GM20000 (cell line): ENCODE measurements around the gene MACC1.

Experiments
- DNase-seq: peaks from one replicate; pipeline ENCODE4 v3.0.0; 2012; ENCODE audit warnings: low spot score
- CTCF ChIP-seq: IDR thresholded peaks from 2 replicates; pipeline ENCODE4 v1.5.1; 2012; ENCODE audit warnings: mild to moderate bottlenecking, control low read depth; ENCODE audit errors: extremely low read depth, missing control alignments

MACC1 gene

GRCh38 chr7:20244334-20245120, 27.3 kb upstream of the MACC1 start:
- no peak for DNase-seq
- TF ChIP-seq CTCF = no peak

GRCh38 chr7:20241911-20242261, 24.7 kb upstream of the MACC1 start:
- no peak for TF ChIP-seq CTCF
- no peak for DNase-seq

- TF ChIP-seq CTCF = no peak
- no peak for DNase-seq
Measured at GRCh38 chr7:20241194-20241910, 24.2 kb upstream of the MACC1 start.

GRCh38 chr7:20240080-20240926, 23.1 kb upstream of the MACC1 start:
- TF ChIP-seq CTCF = no peak

GRCh38 chr7:20238754-20239324, 21.7 kb upstream of the MACC1 start:
- TF ChIP-seq CTCF = no peak
- DNase-seq = peak; percentile 39

More at GRCh38 chr7:20240080-20240926, 23.1 kb upstream of the MACC1 start:
- peak; percentile 23 for DNase-seq

GRCh38 chr7:20238194-20238753, 21.1 kb upstream of the MACC1 start:
- DNase-seq = no peak
- no peak for TF ChIP-seq CTCF
